LNCAP (cell line): ENCODE measurements around the gene THNSL1.

Source experiments
- TF ChIP-seq, protein P1 (sequence below): fragments of 450-650 bp; IDR thresholded peaks from 2 replicates; pipeline ENCODE4 v1.5.1; 2017; ENCODE audit warnings: mild to moderate bottlenecking

Gene THNSL1

DNA sequence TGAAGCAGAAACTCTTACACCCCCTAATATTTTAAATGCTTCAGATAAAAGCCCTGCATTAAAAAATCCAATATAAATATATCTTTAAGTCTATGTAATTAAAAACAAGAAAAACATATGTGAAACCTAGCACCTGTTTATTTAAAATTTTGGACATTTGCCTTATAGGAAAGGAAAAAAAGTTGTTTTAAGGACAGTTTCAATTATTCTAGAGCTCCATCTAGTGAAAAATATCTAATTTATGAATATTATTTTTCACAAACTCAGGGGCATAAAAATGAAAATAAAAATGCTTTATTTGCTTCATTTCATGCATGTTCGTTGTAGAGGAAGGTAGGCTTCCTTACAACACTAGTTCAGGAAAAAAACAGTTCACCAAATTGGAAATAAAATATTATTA is 26.5 kb upstream of the THNSL1 start:
- TF ChIP-seq, protein P1, sequence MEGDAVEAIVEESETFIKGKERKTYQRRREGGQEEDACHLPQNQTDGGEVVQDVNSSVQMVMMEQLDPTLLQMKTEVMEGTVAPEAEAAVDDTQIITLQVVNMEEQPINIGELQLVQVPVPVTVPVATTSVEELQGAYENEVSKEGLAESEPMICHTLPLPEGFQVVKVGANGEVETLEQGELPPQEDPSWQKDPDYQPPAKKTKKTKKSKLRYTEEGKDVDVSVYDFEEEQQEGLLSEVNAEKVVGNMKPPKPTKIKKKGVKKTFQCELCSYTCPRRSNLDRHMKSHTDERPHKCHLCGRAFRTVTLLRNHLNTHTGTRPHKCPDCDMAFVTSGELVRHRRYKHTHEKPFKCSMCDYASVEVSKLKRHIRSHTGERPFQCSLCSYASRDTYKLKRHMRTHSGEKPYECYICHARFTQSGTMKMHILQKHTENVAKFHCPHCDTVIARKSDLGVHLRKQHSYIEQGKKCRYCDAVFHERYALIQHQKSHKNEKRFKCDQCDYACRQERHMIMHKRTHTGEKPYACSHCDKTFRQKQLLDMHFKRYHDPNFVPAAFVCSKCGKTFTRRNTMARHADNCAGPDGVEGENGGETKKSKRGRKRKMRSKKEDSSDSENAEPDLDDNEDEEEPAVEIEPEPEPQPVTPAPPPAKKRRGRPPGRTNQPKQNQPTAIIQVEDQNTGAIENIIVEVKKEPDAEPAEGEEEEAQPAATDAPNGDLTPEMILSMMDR = peak; percentile 28; the same call in 1 of the 2 replicates

DNA sequence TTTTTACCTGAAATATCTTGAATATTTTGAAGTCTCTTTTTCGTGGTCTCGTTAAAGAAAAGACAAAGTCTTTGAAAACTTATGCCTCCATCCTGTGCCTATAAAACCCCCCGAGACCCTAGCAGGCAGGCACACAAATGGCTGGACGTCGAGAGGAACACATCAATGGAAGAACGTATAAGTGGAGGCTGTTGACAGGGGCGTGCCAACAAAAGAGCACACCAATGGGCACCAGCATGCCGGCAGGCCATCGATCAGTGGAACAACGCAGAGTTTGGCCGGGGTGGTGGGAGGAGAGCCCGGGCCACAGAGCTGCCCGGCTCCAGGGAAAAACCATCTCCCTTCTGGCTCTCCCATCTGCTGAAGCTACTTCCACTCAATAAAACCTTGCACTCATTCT is 25.1 kb upstream of the THNSL1 start:
- TF ChIP-seq, protein P1 = no peak

DNA sequence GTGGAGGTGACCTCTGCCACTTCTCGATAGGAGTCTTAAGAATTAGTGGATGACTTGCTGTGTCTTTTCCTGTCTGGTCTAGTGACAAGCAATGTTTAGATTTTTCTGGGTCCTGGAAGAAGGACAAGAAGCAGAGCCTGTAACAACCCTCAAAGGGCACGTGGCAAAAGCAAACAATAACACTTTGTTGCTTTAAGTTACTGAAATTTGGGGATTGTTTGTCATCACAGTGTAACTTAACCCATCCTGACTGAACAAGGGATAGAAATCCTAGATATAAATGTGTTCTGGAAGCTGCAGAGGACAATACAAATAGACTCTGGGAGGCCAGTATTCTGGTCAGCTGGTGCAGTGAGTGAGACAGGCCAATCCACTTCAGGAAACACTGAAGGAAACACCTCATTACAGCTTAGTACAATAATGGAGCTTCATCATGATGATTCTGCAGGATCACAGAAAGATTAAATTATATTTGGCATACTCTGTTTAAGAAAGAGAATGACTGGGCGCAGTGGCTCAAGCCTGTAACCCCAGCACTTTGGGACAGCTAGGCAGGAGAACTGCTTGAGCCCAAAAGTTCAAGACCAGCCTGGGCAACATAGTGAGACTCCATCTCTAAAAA is 23.8 kb upstream of the THNSL1 start:
- TF ChIP-seq, protein P1 = no peak

DNA sequence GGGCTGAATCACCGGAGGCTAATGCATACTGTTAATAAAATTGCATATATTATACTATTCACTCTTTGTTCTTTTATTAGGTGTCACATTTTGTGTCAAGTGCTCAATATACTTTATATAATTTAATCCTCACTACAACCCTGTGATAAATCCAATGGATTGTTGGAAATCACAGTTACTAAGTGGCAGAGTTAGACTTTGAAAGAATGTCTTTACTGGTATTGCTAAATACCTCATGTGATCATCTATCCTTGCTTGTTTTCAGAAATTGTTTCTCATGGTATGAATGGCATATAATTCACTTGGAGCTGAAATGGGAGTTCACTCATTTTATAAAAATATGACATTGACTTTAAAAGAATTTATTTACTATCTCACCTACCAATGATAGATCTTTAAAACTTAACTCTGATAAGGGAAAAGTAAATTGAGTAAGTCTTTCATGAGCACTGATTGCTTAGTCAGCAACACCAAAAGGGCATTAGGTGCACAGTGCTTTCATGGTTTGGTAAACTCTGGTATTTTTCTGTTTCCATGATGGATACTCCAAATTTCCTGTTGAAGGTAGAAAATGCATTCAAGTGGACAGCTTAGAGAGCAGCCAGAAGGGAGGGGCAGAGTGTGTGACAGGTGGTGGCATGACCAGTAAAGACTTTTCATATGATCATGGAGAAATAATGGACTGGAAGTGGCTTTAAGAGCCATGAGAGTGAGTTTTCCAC is 23.0 kb upstream of the THNSL1 start:
- TF ChIP-seq, protein P1 = no peak

DNA sequence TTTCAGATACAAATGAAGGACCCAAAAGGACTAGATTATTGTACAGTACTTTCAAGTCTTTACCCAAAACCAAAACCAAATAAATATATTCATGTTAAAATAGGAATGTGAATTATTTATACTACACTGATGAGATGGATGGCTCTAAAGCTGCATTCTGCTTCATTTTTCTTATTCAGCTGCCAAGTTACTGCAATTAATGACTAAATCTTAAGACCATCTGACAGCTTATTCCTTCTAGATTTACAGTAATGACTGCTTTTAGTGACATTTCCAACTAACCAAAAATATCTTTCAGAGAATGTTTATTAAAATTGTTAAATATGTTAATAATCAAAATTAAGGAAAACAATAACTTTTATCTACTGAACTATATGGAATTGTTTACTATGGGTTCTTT is 21.3 kb upstream of the THNSL1 start:
- TF ChIP-seq, protein P1 = no peak

DNA sequence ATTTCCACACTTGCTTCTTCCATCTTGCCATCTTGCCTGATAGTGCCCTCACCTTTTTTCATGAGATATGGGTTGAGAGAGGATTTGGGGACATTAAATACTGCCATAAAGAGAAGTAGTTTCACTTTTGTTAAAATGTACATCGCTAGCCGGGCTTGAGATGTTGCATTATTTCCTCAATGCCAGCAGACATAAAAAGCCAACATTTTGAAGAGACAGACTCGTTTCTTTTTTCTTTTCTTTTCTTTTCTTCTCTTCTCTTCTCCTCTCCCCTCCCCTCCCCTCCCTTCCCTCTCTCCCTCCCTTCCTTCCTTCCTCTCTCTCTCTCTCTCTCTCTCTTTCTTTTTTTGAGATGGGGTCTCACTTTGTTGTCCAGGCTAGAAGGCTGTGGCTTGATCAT is 18.4 kb upstream of the THNSL1 start:
- TF ChIP-seq, protein P1 = no peak

DNA sequence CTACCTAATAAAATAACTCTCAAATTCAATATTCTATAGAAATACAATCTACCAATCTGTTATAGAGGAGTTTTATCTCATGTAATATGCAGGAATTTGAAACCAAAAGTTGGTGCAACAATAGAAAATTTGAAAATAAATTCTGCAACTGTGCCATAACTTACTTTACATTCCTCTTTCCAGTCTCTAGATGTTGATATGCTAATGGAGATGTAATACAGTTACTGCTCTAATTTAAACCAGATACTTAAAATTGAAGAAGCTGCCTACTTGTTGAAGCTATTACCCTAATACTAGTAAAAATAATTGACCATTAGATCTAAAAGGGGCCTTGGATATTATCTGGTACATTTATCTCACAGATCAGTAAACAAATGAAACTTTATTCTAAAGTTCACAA is 1.8 kb upstream of the THNSL1 start:
- TF ChIP-seq, protein P1 = no peak
